ENCODE data around the gene NLRP3.

Gene NLRP3

GRCh38 chr1:247437551-247438505 is 21.9 kb downstream of the NLRP3 start:
- no peak for DNase-seq (ENCODE audit: low read depth, low spot score)

- no peak for DNase-seq (ENCODE audit: low read depth, low spot score)
These were observed 24.1 kb downstream of the NLRP3 start for GRCh38 chr1:247440001-247440620.

- no peak for DNase-seq (ENCODE audit: low read depth, low spot score)
These were observed 25.6 kb downstream of the NLRP3 start for GRCh38 chr1:247441606-247442005.

- DNase-seq (ENCODE audit: low read depth, low spot score): no peak
These were observed 26.2 kb downstream of the NLRP3 start for GRCh38 chr1:247442164-247442563.

GRCh38 chr1:247443641-247444040 is 27.7 kb downstream of the NLRP3 start:
- no peak for DNase-seq (ENCODE audit: low read depth, low spot score)

GRCh38 chr1:247444571-247444970 is 28.6 kb downstream of the NLRP3 start:
- DNase-seq (ENCODE audit: low read depth, low spot score): no peak

GRCh38 chr1:247445526-247446356 is 29.8 kb downstream of the NLRP3 start:
- no peak for DNase-seq (ENCODE audit: low read depth, low spot score)

GRCh38 chr1:247447162-247447909 is 31.4 kb downstream of the NLRP3 start:
- no peak for DNase-seq (ENCODE audit: low read depth, low spot score)

GRCh38 chr1:247448107-247448791 is 32.3 kb downstream of the NLRP3 start:
- DNase-seq (ENCODE audit: low read depth, low spot score): peak; percentile 35

GRCh38 chr1:247451388-247452010 is 35.5 kb downstream of the NLRP3 start:
- no peak for DNase-seq (ENCODE audit: low read depth, low spot score)

- DNase-seq (ENCODE audit: low read depth, low spot score): no peak
These were observed 36.6 kb downstream of the NLRP3 start for GRCh38 chr1:247452447-247453039.

GRCh38 chr1:247453245-247453644 is 37.3 kb downstream of the NLRP3 start:
- DNase-seq (ENCODE audit: low read depth, low spot score): no peak

- DNase-seq (ENCODE audit: low read depth, low spot score): no peak
These were observed 38.0 kb downstream of the NLRP3 start for GRCh38 chr1:247453997-247454396.

GRCh38 chr1:247456021-247456420 is 40.0 kb downstream of the NLRP3 start:
- DNase-seq (ENCODE audit: low read depth, low spot score): no peak

- DNase-seq (ENCODE audit: low read depth, low spot score): no peak
These were observed 41.1 kb downstream of the NLRP3 start for GRCh38 chr1:247456914-247457639.

- DNase-seq (ENCODE audit: low read depth, low spot score): no peak
These were observed 43.5 kb downstream of the NLRP3 start for GRCh38 chr1:247459507-247459906.

- no peak for DNase-seq (ENCODE audit: low read depth, low spot score)
These were observed 49.8 kb downstream of the NLRP3 start for GRCh38 chr1:247465796-247466195.

- DNase-seq (ENCODE audit: low read depth, low spot score): no peak
These were observed 51.2 kb downstream of the NLRP3 start for GRCh38 chr1:247467129-247467528.

- no peak for DNase-seq (ENCODE audit: low read depth, low spot score)
These were observed 52.6 kb downstream of the NLRP3 start for GRCh38 chr1:247468481-247469140.
